Measurements from ENCODE around the gene PIWIL4.

Gene PIWIL4

GRCh38 chr11:94567181-94567670, at the start of gene PIWIL4:
PIWIL4 (plus strand) TSS chr11:94567368; CDS start chr11:94567519, 151 bp downstream.
- in situ Hi-C loops (cut with MboI; ENCODE audit: low sequenced_read_pairs) = no loop called here

- in situ Hi-C loops (cut with MboI; ENCODE audit: low sequenced_read_pairs) = loop anchor here (10.0 kb wide), 1 partner anchor 357 kb away; no protein-coding TSS in a partner anchor
These were observed 48.9 kb upstream of the PIWIL4 start for GRCh38 chr11:94518300-94518699.

GRCh38 chr11:94519478-94520084, 47.6 kb upstream of the PIWIL4 start:
- in situ Hi-C loops (cut with MboI; ENCODE audit: low sequenced_read_pairs) = loop anchor here (10.0 kb wide), 1 partner anchor 355 kb away; no protein-coding TSS in a partner anchor

GRCh38 chr11:94521684-94522083, 45.5 kb upstream of the PIWIL4 start:
- in situ Hi-C loops (cut with MboI; ENCODE audit: low sequenced_read_pairs) = no loop called here

- in situ Hi-C loops (cut with MboI; ENCODE audit: low sequenced_read_pairs) = no loop called here
These were observed 42.8 kb upstream of the PIWIL4 start for GRCh38 chr11:94524341-94524740.

GRCh38 chr11:94525546-94526324, 41.4 kb upstream of the PIWIL4 start:
- in situ Hi-C loops (cut with MboI; ENCODE audit: low sequenced_read_pairs) = no loop called here

GRCh38 chr11:94526645-94527438, 40.3 kb upstream of the PIWIL4 start:
- in situ Hi-C loops (cut with MboI; ENCODE audit: low sequenced_read_pairs) = no loop called here

- in situ Hi-C loops (cut with MboI; ENCODE audit: low sequenced_read_pairs) = no loop called here
These were observed 38.6 kb upstream of the PIWIL4 start for GRCh38 chr11:94528551-94528950.

GRCh38 chr11:94532211-94532610, 35.0 kb upstream of the PIWIL4 start:
- in situ Hi-C loops (cut with MboI; ENCODE audit: low sequenced_read_pairs) = no loop called here

GRCh38 chr11:94533206-94533605, 34.0 kb upstream of the PIWIL4 start:
- in situ Hi-C loops (cut with MboI; ENCODE audit: low sequenced_read_pairs) = no loop called here

- in situ Hi-C loops (cut with MboI; ENCODE audit: low sequenced_read_pairs) = no loop called here
These were observed 33.2 kb upstream of the PIWIL4 start for GRCh38 chr11:94533696-94534630.

- in situ Hi-C loops (cut with MboI; ENCODE audit: low sequenced_read_pairs) = no loop called here
These were observed 30.8 kb upstream of the PIWIL4 start for GRCh38 chr11:94536386-94536785.

- in situ Hi-C loops (cut with MboI; ENCODE audit: low sequenced_read_pairs) = no loop called here
These were observed 30.1 kb upstream of the PIWIL4 start for GRCh38 chr11:94537031-94537600.

GRCh38 chr11:94539420-94539819, 27.7 kb upstream of the PIWIL4 start:
- in situ Hi-C loops (cut with MboI; ENCODE audit: low sequenced_read_pairs) = no loop called here

GRCh38 chr11:94543695-94544645, 23.2 kb upstream of the PIWIL4 start, which contains the start of gene FUT4:
FUT4 (plus strand) TSS chr11:94543921; CDS start chr11:94544134, 213 bp downstream.
- in situ Hi-C loops (cut with MboI; ENCODE audit: low sequenced_read_pairs) = no loop called here

- in situ Hi-C loops (cut with MboI; ENCODE audit: low sequenced_read_pairs) = no loop called here
These were observed 22.4 kb upstream of the PIWIL4 start for GRCh38 chr11:94544646-94545263.

- in situ Hi-C loops (cut with MboI; ENCODE audit: low sequenced_read_pairs) = no loop called here
These were observed 21.7 kb upstream of the PIWIL4 start for GRCh38 chr11:94545264-94546161.

All from HL-60/S4 (cell line).